Lower leg skin (tissue), 3 donors: ENCODE data around the gene NLGN4Y.

Experiments used
- CTCF ChIP-seq, 3 donors: fragments of 450-650 bp; IDR thresholded peaks; one replicate each; pipeline ENCODE4 v1.5.1; 2016; ENCODE audit warnings: antibody characterized with exemption in 3 of 3, mild to moderate bottlenecking in 3 of 3, moderate library complexity in 2 of 3
- POLR2A ChIP-seq, 2 donors: fragments of 450-650 bp; IDR thresholded peaks; one replicate each; pipeline ENCODE4 v1.6.1; 2016 to 2017; ENCODE audit warnings: antibody characterized with exemption in 2 of 2, mild to moderate bottlenecking in 1 of 2, moderate library complexity in 1 of 2

- TF ChIP-seq CTCF (IDR thresholded peaks at IDR 0.05): no peak
- no peak for TF ChIP-seq POLR2A (IDR thresholded peaks at IDR 0.05)
Observed at GRCh38 chrY:14741596-14741995, 217.3 kb downstream of the NLGN4Y start.
